SK-N-SH (cell line): ENCODE measurements around the gene SEMA3B. TPM values are rescaled to one million over a fixed set of nuclear protein-coding genes. Genes with fewer than 3 reads are reported as not detected.

Experiments used
- CTCF ChIA-PET: fragments of 300-600, 350-600 bp; formaldehyde crosslinking; extraction: SDS; loops from one replicate; lab custom pipeline; 2021; lab: Yijun Ruan, JAX
- POLR2A ChIA-PET: fragments of 350-600 bp; sonication (Branson Sonifier 250); formaldehyde crosslinking; extraction: SDS; loops from one replicate; lab custom pipeline; 2020; ENCODE audit warnings: antibody characterized with exemption, inconsistent platforms; lab: Yijun Ruan, JAX
- DNase-seq: peaks from one replicate; pipeline ENCODE4 v3.0.0; 2012
- H2AFZ ChIP-seq: fragments of 200-600 bp; sonication (generic); 2 replicates; pipeline ENCODE4 v1.8.1; 2016; ENCODE audit warnings: antibody characterized with exemption, mild to moderate bottlenecking, low read depth
- H3F3A ChIP-seq: fragments of 200-600 bp; sonication (generic); replicated peaks from 2 replicates; pipeline ENCODE3; 2016; ENCODE audit warnings: antibody characterized with exemption, mild to moderate bottlenecking; ENCODE audit not compliant: insufficient read depth
- H3K27ac ChIP-seq, 2 experiments: fragments of 200-500 bp in 1 of 2; fragments of 200-600 bp in 1 of 2; sonication (Bioruptor generic) in 1 of 2; sonication (generic), shearing (Covaris generic) in 1 of 2; 2 replicates each; pipeline versions ENCODE4 v1.5.1 to v1.6.1; 2014 to 2016; ENCODE audit warnings: low read depth in 2 of 2, inconsistent platforms in 1 of 2, low read length in 1 of 2, mild to moderate bottlenecking in 1 of 2, mixed read lengths in 1 of 2
- H3K27me3 ChIP-seq: fragments of 200-600 bp; sonication (generic), shearing (Covaris generic); 2 replicates; pipeline ENCODE4 v1.6.1; 2016; ENCODE audit warnings: mixed run types; ENCODE audit not compliant: insufficient read depth
- H3K36me3 ChIP-seq, 2 experiments: fragments of 200-500 bp in 1 of 2; fragments of 200-600 bp in 1 of 2; sonication (Bioruptor generic) in 1 of 2; sonication (generic) in 1 of 2; replicated peaks in 1 of 2; 2 replicates each; pipeline versions ENCODE3 to v1.5.1; 2014 to 2016; ENCODE audit warnings: low read length in 1 of 2, mild to moderate bottlenecking in 1 of 2; ENCODE audit not compliant: insufficient read depth in 2 of 2, control insufficient read depth in 1 of 2
- H3K4me1 ChIP-seq, 2 experiments: fragments of 200-500 bp in 1 of 2; fragments of 200-600 bp in 1 of 2; sonication (Bioruptor generic) in 1 of 2; sonication (generic), shearing (Covaris generic) in 1 of 2; 2 replicates each; pipeline versions ENCODE4 v1.5.1 to v1.6.1; 2014 to 2016; ENCODE audit warnings: low read depth in 1 of 2, low read length in 1 of 2, mixed run types in 1 of 2; ENCODE audit not compliant: insufficient read depth in 2 of 2, control insufficient read depth in 1 of 2
- H3K4me2 ChIP-seq: fragments of 200-600 bp; sonication (generic), shearing (Covaris generic); 2 replicates; pipeline ENCODE4 v1.6.1; 2017; ENCODE audit warnings: mixed run types
- H3K4me3 ChIP-seq, 2 experiments: fragments of 200-500 bp in 1 of 2; fragments of 200-600 bp in 1 of 2; sonication (Bioruptor generic) in 1 of 2; sonication (generic), shearing (Covaris generic) in 1 of 2; 2 replicates each; pipeline versions ENCODE4 v1.5.1 to v1.8.1; 2014 to 2016; ENCODE audit warnings: low read depth in 2 of 2, inconsistent platforms in 1 of 2, low read length in 1 of 2, mild to moderate bottlenecking in 1 of 2, mixed read lengths in 1 of 2, moderate library complexity in 1 of 2
- H3K79me2 ChIP-seq: fragments of 200-600 bp; sonication (generic); 2 replicates; pipeline ENCODE4 v1.8.1; 2017; ENCODE audit warnings: mild to moderate bottlenecking; ENCODE audit not compliant: insufficient read depth
- H3K9ac ChIP-seq: fragments of 200-600 bp; sonication (generic); 2 replicates; pipeline ENCODE4 v1.6.1; 2017; ENCODE audit warnings: mixed run types
- H3K9me2 ChIP-seq: fragments of 200-600 bp; sonication (generic); 2 replicates; pipeline ENCODE4 v1.6.1; 2017; ENCODE audit warnings: mixed run types
- H3K9me3 ChIP-seq: fragments of 200-600 bp; sonication (generic); 2 replicates; pipeline ENCODE4 v1.6.1; 2017; ENCODE audit warnings: mixed run types, mild to moderate bottlenecking, moderate library complexity
- H4K20me1 ChIP-seq: fragments of 200-600 bp; sonication (generic); 2 replicates; pipeline ENCODE4 v1.6.1; 2017; ENCODE audit warnings: mild to moderate bottlenecking, mixed run types; ENCODE audit not compliant: insufficient read depth
- CHD2 ChIP-seq: fragments of 150-350 bp; IDR thresholded peaks from 2 replicates; pipeline ENCODE4 v1.6.1; 2018; ENCODE audit warnings: low read length; ENCODE audit not compliant: partially characterized antibody
- ELF1 ChIP-seq: IDR thresholded peaks from 2 replicates; pipeline ENCODE4 v1.4.0; 2012
- GATA2 ChIP-seq: sonication (generic); formaldehyde crosslinking; IDR thresholded peaks from 2 replicates; pipeline ENCODE4 v1.5.0; 2020; ENCODE audit warnings: mild to moderate bottlenecking, missing genetic modification reagents
- MAX ChIP-seq: IDR thresholded peaks from 2 replicates; pipeline ENCODE4 v1.4.0; 2012; ENCODE audit warnings: low read depth
- NRF1 ChIP-seq: IDR thresholded peaks from 2 replicates; pipeline ENCODE4 v1.6.1; 2012; ENCODE audit warnings: low read depth, mild to moderate bottlenecking, low read length
- POLR2AphosphoS5 ChIP-seq: IDR thresholded peaks from 2 replicates; pipeline ENCODE4 v1.6.1; 2012; ENCODE audit warnings: low read depth, low read length
- RAD21 ChIP-seq: IDR thresholded peaks from 2 replicates; pipeline ENCODE4 v1.6.1; 2012; ENCODE audit warnings: mild to moderate bottlenecking, low read length
- REST ChIP-seq: IDR thresholded peaks from 2 replicates; pipeline ENCODE4 v1.6.1; 2012; ENCODE audit warnings: mild to moderate bottlenecking, low read depth, low read length, moderate library complexity
- RFX5 ChIP-seq: IDR thresholded peaks from 2 replicates; pipeline ENCODE4 v1.6.1; 2012; ENCODE audit warnings: mild to moderate bottlenecking, improper control_type of control experiment, low read length
- SMC3 ChIP-seq: IDR thresholded peaks from 2 replicates; pipeline ENCODE4 v1.6.1; 2012; ENCODE audit warnings: low read depth, low read length, improper control_type of control experiment
- TAF1 ChIP-seq: IDR thresholded peaks from 2 replicates; pipeline ENCODE4 v1.6.1; 2012; ENCODE audit warnings: low read depth, mild to moderate bottlenecking, low read length, moderate library complexity, borderline replicate concordance
- TCF12 ChIP-seq: IDR thresholded peaks from 2 replicates; pipeline ENCODE4 v1.4.0; 2012
- ZBTB33 ChIP-seq: IDR thresholded peaks from 2 replicates; pipeline ENCODE4 v1.4.0; 2012; ENCODE audit warnings: low read depth, borderline replicate concordance
- WGBS: methylation state at CpG from one replicate; pipeline ENCODE4 v1.1.6; 2017; ENCODE audit warnings: low lambda C conversion rate; 5-methylcytosine and 5-hydroxymethylcytosine counted together
- polyA plus RNA-seq, 3 experiments: library from polyadenylated mRNA; depleted of rRNA; stranded (reverse); fragments of >200 nt; gene quantifications; 2 replicates each; pipeline ENCODE4 v1.2.3, GENCODE V29; 2012
- TF ChIP-seq, protein P1 (sequence below): fragments of 150-350 bp; IDR thresholded peaks from 2 replicates; pipeline ENCODE4 v1.6.1; 2016; ENCODE audit warnings: mild to moderate bottlenecking, low read depth, low read length
- TF ChIP-seq, protein P2 (sequence below): fragments of 150-350 bp; IDR thresholded peaks from 2 replicates; pipeline ENCODE4 v1.6.1; 2017; ENCODE audit warnings: antibody characterized with exemption, low read length, low read depth, borderline replicate concordance

Gene SEMA3B
- polyA plus RNA-seq, 1 of the 3 experiments (the other 2 are of a cell fraction), result 14.9 TPM

DNA sequence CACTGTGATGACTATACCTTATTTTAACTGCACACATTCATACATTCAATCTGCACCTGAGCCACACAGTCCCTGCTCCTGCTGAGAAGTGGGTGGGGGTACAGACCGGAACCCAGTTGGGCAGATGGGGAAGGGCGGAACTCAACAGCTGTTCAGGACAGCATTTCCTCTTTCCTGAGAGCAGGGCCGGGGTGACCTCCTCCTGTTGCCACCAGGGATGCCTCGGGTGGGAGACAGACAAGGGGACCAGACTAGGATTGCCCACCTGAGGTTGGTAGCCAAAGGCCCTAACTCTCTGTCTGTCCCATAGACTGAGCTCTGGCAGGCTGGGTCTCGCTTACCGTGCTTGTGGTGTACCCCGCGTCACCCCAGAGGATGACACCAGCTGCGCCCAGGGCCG, 49.7 kb downstream of the SEMA3B start:
- Histone ChIP-seq H4K20me1 (no peaks in the 10 kb centered on the region), H3K27me3 (no peaks in the 10 kb centered on the region), H3K36me3 (peaks cover 15 to 30% of the 10 kb centered on the region in 2 experiments), H3K27ac (no peak overlapping the region), H3K9me2 (no peaks in the 10 kb centered on the region), H3K4me2 (no peak overlapping the region; the same call in 1 of the 2 replicates), H3K4me1 (peaks cover 0 to 37% of the 10 kb centered on the region in 2 experiments; a peak in 2 of 4 replicates), H3K79me2 (peaks cover 39% of the 10 kb centered on the region), H2AFZ (no peak overlapping the region), H3F3A (peaks cover 9% of the 10 kb centered on the region), H3K9ac (no peak overlapping the region), H3K9me3 (no peaks in the 10 kb centered on the region), H3K4me3 (no peak overlapping the region)
- no peak for DNase-seq
- POLR2A ChIA-PET, result no interaction called here
- WGBS, result 94% methylated on average over 3 of the region's 10 CpGs
- CTCF ChIA-PET, result interaction anchor here (1.1 to 5.9 kb wide), 5 partner anchors 10 to 126 kb away, joined by 3 to 45 read pairs (median 6); partner anchors contain the start of genes HYAL1, HYAL3, IFRD2 and NAA80
- no peak for TF ChIP-seq ZBTB33
- no peak for TF ChIP-seq TCF12
- no peak for TF ChIP-seq CHD2
- no peak for TF ChIP-seq GATA2 (CRISPR knock-in tag)
- TF ChIP-seq POLR2AphosphoS5, result no peak
- no peak for TF ChIP-seq RFX5

- DNase-seq, result no peak
- H3K27ac ChIP-seq, result no peak overlapping the region; a peak in 1 of 4 replicates
- peaks cover 39% of the 10 kb centered on the region for H3K79me2 ChIP-seq
- H2AFZ ChIP-seq, result no peak overlapping the region
- H3K9me2 ChIP-seq, result no peaks in the 10 kb centered on the region
- H3K36me3 ChIP-seq, result peaks cover 15 to 32% of the 10 kb centered on the region in 2 experiments
- no peak overlapping the region for H3K9ac ChIP-seq
- no peak overlapping the region for H3K4me3 ChIP-seq
- H3F3A ChIP-seq, result peaks cover 8% of the 10 kb centered on the region
- no peaks in the 10 kb centered on the region for H3K9me3 ChIP-seq
- peak overlapping the region; percentile 80; the same call in 1 of the 2 replicates for H3K4me2 ChIP-seq
- POLR2A ChIA-PET, result no interaction called here
- H3K27me3 ChIP-seq, result no peaks in the 10 kb centered on the region
- H4K20me1 ChIP-seq, result no peaks in the 10 kb centered on the region
- CTCF ChIA-PET, result interaction anchor here (0.8 to 6.0 kb wide), 7 partner anchors 9 to 127 kb away, joined by 3 to 60 read pairs (median 6); partner anchors contain the start of genes HYAL1, HYAL3, IFRD2 and NAA80
- peaks cover 0 to 38% of the 10 kb centered on the region in 2 experiments; a peak in 2 of 4 replicates for H3K4me1 ChIP-seq
- 99% methylated on average over 15 of the region's 16 CpGs for WGBS
- TF ChIP-seq, protein P1, sequence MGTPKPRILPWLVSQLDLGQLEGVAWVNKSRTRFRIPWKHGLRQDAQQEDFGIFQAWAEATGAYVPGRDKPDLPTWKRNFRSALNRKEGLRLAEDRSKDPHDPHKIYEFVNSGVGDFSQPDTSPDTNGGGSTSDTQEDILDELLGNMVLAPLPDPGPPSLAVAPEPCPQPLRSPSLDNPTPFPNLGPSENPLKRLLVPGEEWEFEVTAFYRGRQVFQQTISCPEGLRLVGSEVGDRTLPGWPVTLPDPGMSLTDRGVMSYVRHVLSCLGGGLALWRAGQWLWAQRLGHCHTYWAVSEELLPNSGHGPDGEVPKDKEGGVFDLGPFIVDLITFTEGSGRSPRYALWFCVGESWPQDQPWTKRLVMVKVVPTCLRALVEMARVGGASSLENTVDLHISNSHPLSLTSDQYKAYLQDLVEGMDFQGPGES, result no peak
- TF ChIP-seq RAD21 (no peak), REST (no peak), ELF1 (no peak), RFX5 (no peak), SMC3 (no peak), POLR2AphosphoS5 (no peak), NRF1 (no peak), TAF1 (no peak), MAX (no peak)
- TF ChIP-seq, protein P2, sequence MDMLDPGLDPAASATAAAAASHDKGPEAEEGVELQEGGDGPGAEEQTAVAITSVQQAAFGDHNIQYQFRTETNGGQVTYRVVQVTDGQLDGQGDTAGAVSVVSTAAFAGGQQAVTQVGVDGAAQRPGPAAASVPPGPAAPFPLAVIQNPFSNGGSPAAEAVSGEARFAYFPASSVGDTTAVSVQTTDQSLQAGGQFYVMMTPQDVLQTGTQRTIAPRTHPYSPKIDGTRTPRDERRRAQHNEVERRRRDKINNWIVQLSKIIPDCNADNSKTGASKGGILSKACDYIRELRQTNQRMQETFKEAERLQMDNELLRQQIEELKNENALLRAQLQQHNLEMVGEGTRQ, result no peak
Measured at GRCh38 chr3:50319181-50319893, 50.4 kb downstream of the SEMA3B start.
